ENCODE results near the gene NR6A1.

The NR6A1 gene

DNA sequence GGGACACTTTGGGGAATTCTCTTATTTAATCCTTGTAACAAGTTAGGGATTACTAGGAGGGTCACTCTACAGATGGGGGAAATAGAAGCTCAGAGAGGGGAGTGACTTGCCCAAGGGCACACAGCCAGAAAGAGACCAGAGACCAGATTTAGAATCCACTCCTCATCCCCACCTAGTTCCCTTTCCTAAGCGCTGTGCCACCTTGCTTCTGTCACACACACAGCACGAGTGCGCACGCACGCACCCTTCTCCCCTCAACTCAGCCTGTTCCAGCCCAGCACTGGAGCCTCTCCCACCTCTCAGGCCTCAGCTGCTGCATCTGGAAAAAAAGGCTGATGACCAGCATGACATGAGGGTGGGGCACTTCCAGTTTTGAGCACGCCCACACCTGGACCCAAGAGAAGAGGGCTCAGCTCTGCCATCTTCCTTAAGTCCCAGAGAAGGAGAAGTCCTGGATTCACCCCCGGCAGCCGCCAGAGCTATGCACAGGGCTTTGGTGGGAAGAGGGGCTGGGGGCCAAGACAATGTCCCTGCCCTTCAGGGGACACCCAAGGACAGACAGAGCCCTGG lies 282.4 kb downstream of the NR6A1 start:
- DNase-seq (ENCODE audit: low spot score): no peak

- no peak for DNase-seq (ENCODE audit: low spot score)
These were observed 283.6 kb downstream of the NR6A1 start for GRCh38 chr9:124487260-124488182.

DNA sequence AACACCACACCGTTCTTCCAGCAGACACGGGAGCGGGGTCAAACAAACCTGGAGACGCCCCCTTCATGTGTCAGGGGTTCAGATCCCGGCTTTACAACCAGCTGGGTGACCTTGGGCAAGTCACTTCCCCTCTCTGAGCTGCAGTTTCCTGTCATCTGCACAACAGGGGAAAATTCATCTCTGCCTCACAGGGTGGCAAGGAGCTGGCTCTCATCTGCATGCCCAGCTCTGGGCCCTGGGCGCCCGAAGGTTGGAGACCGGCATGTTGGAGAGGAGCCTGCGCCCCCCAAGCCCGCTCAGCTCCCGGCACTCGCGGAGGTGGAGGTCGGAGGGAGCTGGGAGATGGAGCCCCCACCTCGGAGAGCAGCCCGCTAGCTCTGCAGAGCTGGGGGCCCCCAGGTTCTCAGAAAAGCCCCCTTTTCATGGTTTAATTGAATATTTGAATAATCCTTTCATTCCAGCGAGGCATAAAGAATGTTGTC lies 284.3 kb downstream of the NR6A1 start:
- no peak for DNase-seq (ENCODE audit: low spot score)

- no peak for DNase-seq (ENCODE audit: low spot score)
These were observed 285.2 kb downstream of the NR6A1 start for GRCh38 chr9:124485936-124486335.

GRCh38 chr9:124485201-124485600 lies 285.9 kb downstream of the NR6A1 start:
- no peak for DNase-seq (ENCODE audit: low spot score)

DNA sequence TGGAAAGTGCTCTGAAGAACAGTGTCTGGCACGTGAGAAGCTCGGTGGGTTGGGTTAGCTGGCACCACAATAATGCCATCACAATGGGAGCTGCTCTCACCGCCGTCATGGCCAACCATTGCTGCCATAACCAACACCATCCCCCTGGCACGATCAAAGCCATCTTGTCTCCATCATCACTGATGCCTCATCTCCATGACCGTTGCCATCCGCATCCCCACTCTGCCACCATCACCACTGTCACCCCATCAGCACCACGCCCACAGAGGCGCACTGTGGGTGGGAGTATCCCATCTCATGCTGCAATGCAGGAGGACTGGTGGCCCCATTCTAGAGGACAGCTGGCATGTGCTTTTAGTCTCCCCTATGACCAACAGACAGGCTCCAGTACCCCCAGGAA lies 287.6 kb downstream of the NR6A1 start:
- no peak for DNase-seq (ENCODE audit: low spot score)

DNA sequence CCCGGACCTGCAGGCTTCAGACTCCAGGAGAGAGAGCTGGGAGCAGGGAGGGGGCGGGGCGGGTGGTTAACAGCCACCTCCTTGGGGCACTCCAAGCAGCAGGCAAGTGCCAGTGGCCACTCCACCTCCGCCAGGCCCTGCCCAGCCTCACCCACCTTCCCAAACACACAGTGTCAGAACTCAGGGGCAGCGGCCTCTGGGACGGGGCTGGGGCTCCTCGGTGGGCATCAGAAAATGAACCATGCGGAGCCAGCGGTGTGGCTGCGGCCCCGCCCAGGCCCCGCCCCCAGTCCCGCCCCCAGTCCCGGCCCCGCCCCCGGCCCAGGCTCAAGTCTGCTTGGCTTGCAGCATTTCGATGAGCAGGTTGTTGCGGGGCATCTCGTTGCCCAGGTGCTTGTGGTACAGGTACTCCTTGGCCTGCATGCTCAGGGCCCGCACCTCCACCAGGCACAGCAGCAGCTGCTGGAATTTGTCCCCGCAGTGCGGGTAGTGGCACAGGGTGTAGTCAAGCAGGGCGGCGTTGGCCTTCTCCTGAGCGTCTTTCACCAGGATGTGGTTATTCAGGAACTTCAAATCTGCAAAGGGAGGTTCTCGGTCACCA lies 288.6 kb downstream of the NR6A1 start:
- no peak for DNase-seq (ENCODE audit: low spot score)

DNA sequence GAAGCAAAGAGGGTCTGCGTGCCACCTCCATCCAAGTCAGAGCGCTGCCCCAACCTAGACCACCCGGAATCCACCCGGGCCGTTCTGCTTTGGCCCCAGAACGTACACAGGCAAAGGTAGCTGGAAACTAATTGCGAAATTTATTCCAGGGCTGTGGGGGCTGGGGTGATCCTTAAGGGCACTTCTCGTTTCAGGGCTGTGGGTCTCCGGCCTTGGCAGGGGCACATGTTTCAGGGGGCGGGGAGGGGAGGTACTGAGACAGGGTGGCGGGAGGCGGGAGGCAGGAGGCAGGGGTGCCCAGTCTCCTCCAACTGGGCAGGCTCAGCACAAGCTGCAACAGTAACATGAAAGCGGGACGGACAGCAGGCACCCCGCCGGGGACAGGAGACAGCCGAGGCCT lies 290.0 kb downstream of the NR6A1 start:
- no peak for DNase-seq (ENCODE audit: low spot score)

GRCh38 chr9:124480621-124480981 lies 290.5 kb downstream of the NR6A1 start:
- peak; percentile 98 for DNase-seq (ENCODE audit: low spot score)

DNA sequence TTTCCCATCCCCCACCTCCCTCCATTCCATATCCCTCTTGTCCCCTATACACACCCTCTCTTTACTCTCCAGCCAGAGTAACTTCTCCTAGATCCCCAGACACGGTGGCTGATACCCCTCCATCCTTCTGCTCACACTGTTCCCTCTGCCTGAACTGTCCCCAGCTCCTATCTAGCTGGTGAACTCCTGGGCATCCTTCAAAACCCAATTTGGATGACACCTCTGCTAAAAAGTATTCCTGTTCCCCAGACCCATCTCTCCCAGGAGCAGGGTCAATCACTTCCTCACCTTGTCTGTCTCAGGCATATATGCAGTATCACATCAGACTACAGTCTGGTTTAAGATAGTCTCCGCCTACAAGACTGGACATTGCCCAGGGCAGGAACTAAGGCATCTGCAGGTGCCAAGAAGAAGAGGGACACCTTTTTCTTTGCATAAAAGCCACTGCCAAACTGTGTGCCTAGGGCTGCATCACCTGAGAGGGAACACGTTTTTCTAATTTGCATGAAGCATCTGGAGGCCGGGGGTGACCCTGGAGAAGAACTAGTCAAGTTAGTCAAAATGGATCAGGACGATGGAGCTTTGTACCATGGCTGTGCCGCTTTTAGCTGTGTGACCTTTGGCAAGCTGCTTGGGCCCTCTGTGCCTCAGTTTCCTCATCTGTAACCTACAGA lies 291.0 kb downstream of the NR6A1 start:
- no peak for DNase-seq (ENCODE audit: low spot score)

DNA sequence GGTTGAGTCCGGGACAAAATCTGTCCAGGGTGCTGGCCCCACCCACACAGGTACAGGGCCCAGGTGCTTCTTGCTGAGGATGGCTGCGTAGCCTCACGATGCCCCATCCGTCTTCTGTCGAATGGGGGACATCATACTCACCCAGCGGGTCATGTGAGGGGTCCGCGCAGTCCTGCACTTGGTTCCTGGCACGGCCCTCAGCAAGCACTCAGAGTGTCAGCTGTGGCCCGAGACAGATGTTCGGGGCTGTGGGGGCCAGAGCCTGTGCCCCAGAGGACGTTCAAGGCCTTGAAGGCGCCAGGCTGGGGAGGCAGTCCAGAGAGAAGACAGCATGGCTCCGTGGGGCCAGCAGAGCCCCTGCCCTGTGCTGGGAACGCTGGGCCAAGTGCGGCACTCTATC lies 291.7 kb downstream of the NR6A1 start:
- DNase-seq (ENCODE audit: low spot score): no peak

- DNase-seq (ENCODE audit: low spot score): no peak
These were observed 292.8 kb downstream of the NR6A1 start for GRCh38 chr9:124478354-124478753.

DNA sequence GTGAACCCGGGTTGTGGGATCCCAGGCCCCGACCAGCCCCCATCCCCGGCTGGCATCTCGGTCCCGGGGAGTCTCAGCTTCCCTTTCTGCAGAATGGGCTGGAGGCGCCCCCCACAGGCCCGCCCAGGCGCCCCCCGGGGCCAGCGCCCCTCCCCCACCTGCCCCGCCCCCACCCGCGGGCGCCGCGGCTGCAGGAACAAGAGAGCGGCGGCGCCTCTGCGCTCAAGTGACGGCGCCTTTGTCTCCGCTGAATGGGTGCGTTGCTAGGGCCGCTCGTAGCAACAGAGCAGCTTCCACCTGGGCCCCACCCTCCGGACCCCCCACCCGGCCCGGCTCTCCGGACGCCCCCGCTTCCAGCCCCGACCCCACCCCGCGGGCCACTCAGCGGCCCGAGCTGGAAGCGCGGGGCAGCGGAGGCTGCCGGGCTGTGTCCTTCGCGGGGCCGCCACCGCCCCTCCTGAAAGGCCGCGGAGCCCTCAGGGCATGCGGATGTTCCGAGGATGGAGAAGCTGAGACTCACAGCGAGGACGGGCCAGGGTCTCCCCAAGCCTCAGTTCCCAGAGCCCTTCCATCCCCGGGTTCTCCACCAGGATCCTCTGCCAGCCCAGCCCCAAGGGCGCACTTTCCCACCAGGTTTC lies 293.3 kb downstream of the NR6A1 start:
- no peak for DNase-seq (ENCODE audit: low spot score)

GRCh38 chr9:124477211-124477647 lies 293.9 kb downstream of the NR6A1 start:
- no peak for DNase-seq (ENCODE audit: low spot score)

- DNase-seq (ENCODE audit: low spot score): no peak
These were observed 295.0 kb downstream of the NR6A1 start for GRCh38 chr9:124475868-124476690.

DNA sequence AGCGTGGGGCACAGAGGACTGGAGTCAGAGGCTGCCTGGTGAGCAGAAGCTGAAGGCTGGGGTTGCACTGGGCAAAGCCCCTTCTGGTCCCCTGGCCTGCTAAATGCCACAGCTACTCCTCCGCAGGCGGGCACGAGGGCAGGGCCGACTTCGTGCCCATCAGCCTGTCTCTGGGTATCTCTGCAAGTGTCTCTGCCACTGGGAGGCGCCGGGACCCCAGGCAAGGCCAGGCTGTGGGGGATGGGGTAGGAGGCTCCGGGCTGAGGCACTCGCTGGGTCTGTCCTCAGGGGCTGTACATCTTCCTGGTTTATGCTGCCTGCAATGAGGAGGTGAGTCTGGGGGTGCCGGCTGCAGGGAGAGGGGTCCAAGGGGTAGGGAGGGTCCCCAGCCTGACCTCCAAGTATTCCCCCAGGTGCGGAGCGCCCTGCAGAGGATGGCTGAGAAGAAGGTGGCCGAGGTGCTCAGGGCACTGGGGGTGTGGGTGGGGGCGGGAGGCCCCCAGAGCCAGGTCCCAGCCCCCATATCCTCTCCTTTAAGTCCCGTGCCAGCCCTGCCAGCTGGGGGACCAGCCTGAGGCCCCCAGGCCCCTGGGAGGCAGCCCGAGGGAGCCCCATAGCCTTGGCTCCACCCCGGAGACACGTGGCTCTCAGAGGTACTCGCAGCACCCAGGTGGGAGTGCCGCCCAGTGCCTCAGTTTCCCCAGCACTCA lies 295.8 kb downstream of the NR6A1 start:
- no peak for DNase-seq (ENCODE audit: low spot score)

DNA sequence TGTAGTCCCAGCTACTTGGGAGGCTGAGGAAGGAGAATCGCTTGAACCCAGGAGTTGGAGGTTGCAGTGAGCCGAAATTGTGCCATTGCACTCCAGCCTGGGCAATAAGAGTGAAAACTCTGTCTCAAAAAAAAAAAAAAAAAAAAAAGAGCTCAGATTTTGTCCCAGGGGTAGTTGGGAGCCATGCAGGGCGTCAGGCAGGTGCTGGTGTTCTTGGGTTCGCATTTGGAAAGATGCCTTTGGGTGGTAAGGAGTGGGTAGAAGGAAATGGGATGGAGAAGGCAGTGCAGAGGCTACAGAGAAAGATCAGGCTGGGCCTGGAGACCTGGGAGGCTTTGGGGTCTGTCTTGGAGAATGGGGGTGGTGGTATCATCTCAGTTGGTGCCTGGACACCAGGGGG lies 297.0 kb downstream of the NR6A1 start:
- no peak for DNase-seq (ENCODE audit: low spot score)

DNA sequence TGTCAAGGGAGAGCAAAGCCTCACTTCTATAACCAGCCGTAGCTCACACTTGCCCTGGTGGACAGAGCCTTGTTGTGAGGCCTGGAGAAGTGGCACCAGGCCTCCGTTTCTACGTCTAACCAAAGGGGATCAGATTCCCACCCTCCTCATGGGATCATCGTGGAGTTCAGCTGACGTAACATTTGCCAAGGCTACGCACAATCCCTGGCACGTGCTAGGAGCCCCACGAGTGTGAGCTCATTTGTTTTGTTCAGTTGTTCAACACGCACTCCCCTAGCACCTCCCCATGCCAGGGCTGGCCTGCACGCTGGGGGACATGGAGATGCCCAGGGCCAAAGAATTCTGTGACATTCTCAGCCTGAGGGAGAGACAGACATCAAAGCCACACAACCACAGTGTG lies 297.8 kb downstream of the NR6A1 start:
- DNase-seq (ENCODE audit: low spot score): no peak

GRCh38 chr9:124472770-124473169 lies 298.3 kb downstream of the NR6A1 start:
- no peak for DNase-seq (ENCODE audit: low spot score)

DNA sequence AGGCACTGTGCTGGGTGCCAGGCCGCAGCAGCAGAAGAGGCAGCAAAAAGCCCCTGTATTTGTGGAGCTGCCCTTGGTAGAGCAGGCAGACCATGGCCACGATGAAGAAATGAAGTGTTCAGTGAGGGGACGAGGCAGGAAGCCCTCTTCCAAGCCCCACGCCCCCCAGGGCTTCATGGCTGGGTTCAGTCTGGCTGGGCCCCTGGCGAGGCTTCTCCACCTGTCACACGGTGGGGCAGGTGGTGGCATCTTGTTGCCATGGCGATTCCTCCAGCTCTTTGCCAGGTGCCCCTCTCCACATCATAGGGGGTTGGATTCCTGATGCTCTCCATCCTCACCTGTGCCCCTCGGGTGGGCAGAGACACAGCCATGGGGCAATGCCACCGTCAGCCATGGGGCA lies 299.4 kb downstream of the NR6A1 start:
- DNase-seq (ENCODE audit: low spot score): no peak

GRCh38 chr9:124470726-124471125 lies 300.4 kb downstream of the NR6A1 start:
- DNase-seq (ENCODE audit: low spot score): no peak

Data from HuH-7.5 (cell line).